ENCODE results near the gene VPS52.
A peak's percentile ranks its signal among the peaks of the same experiment; 100 is the strongest.

Gene VPS52

GRCh38 chr6:33250731-33251130 lies 20.9 kb downstream of the VPS52 start:
- H3K27ac ChIP-seq = peak overlapping the region; percentile 98
- no peak for TF ChIP-seq CTCF (conservative IDR thresholded peaks at IDR 0.05)

GRCh38 chr6:33249732-33250630 lies 21.7 kb downstream of the VPS52 start:
- peak overlapping the region; percentile 98 for H3K27ac ChIP-seq
- no peak for TF ChIP-seq CTCF (conservative IDR thresholded peaks at IDR 0.05)

DNA sequence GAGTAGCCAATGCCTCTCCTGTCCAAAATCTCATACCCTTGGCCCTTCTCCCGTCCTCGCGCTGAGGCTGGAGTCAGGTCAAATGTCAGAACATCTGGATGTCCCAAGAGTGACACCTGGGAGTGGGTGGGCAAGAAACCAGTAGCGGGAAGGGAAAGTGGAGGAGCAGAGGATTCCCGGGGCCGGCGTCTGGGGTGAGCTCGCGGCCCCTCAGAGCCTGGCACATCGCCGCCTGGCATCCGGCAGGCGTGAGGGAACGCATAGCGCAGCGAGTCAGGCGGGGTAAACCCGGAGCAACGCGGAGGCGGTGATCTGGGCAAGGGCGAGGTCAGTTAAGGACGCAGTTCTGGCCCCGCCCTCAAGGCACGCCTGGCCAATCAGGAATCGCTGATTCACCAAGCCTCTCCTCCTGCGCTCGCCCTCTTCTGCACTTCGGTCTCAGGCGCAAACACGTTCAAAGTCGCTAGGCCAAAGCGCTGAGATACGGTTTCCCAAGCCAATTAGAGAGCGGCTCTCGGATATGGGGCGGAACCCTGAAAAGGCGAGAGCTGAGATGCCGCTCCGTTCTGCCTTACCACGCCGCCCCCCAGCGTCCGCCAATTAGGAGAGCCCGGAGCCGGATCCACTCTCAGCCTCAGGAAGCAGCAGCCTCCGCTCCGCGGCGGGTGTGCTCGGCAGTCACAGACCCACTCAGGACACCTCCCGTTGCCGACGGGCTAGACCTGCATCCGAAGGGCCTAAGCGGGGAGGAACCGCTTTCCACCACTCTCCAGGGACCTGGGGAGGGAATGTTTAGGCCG lies 22.5 kb downstream of the VPS52 start:
- peak overlapping the region; percentile 98 for H3K27ac ChIP-seq
- no peak for TF ChIP-seq CTCF (conservative IDR thresholded peaks at IDR 0.05)

- peak; percentile 51 for TF ChIP-seq CTCF (conservative IDR thresholded peaks at IDR 0.05)
Observed at GRCh38 chr6:33248643-33248931, 23.1 kb downstream of the VPS52 start.

DNA sequence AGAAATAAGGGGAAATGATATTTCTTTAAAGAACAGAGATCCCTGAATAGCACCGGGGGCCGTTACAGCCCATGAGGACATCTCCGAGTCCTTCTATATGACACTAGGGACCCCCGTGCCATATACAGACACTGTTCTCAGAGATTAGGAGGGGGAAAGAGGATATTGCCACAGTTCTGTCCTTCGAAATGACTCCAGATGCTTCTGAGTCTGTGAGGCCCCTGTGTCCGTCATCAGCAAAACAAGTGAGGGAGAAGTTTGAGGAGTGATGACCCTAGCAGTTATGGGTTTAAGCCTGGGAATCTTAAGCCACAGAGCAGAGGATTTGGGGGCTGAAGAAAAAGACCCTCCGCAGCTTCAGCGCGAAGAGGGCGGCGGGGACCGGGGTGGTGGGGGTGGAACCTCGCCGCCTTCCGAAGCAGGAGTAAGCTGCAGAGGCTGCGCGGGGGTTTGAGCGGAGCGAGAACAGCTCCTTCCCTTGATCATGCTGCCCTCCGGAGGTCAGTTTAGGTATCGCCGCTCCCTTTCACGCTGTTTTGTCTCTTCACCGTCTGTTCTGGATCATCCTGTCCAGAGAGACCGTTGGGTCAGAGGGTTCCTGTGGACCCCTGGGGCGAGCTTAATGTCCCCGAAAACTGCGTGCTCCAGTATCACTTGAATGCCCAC lies 23.6 kb downstream of the VPS52 start:
- H3K27ac ChIP-seq = peak overlapping the region; percentile 98
- peak; percentile 99 for TF ChIP-seq CTCF (conservative IDR thresholded peaks at IDR 0.05)

More at GRCh38 chr6:33248643-33248931, 23.1 kb downstream of the VPS52 start:
- H3K27ac ChIP-seq = peak overlapping the region; percentile 98

GRCh38 chr6:33243476-33243875 lies 28.2 kb downstream of the VPS52 start:
- no peak overlapping the region for H3K27ac ChIP-seq
- TF ChIP-seq CTCF (conservative IDR thresholded peaks at IDR 0.05) = no peak

DNA sequence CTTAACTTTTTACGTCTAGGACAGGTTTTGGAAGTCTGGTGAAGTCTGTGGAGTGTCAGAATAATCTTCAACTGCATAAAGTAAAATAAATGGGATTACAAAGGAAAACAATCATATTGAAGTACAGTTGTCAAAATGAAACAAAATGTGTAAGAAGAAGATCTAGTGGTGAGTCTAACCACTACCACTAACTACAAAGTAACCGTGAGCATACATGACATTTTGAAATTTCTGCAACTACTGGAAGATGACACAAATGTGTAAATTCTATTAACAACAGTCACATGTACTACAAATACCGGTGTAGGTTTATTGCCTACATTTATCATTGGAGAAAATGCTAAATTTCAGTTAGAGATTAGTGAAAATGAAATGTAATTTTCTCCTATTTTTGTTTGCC lies 29.7 kb downstream of the VPS52 start:
- TF ChIP-seq CTCF (conservative IDR thresholded peaks at IDR 0.05) = no peak
- no peak overlapping the region for H3K27ac ChIP-seq

All from VCaP (cell line).